HEK293 (cell line): ENCODE measurements around the gene TBC1D16.

Source experiments
- OSR2 ChIP-seq: fragments of 450-650 bp; formaldehyde crosslinking; IDR thresholded peaks from 2 replicates; pipeline ENCODE4 v1.5.1; 2016; ENCODE audit warnings: missing biosample characterization, missing genetic modification characterization
- ZBTB1 ChIP-seq: fragments of 450-650 bp; formaldehyde crosslinking; IDR thresholded peaks from 2 replicates; pipeline ENCODE4 v1.5.1; 2016; ENCODE audit warnings: missing biosample characterization, missing genetic modification characterization
- TF ChIP-seq, protein P1 (sequence below): fragments of 450-650 bp; formaldehyde crosslinking; IDR thresholded peaks from 2 replicates; pipeline ENCODE4 v1.5.1; 2016; ENCODE audit warnings: missing biosample characterization, missing genetic modification characterization
- TF ChIP-seq, protein P2 (sequence below): fragments of 450-650 bp; formaldehyde crosslinking; IDR thresholded peaks from 2 replicates; pipeline ENCODE4 v1.5.1; 2016; ENCODE audit warnings: missing biosample characterization, missing genetic modification characterization

DNA sequence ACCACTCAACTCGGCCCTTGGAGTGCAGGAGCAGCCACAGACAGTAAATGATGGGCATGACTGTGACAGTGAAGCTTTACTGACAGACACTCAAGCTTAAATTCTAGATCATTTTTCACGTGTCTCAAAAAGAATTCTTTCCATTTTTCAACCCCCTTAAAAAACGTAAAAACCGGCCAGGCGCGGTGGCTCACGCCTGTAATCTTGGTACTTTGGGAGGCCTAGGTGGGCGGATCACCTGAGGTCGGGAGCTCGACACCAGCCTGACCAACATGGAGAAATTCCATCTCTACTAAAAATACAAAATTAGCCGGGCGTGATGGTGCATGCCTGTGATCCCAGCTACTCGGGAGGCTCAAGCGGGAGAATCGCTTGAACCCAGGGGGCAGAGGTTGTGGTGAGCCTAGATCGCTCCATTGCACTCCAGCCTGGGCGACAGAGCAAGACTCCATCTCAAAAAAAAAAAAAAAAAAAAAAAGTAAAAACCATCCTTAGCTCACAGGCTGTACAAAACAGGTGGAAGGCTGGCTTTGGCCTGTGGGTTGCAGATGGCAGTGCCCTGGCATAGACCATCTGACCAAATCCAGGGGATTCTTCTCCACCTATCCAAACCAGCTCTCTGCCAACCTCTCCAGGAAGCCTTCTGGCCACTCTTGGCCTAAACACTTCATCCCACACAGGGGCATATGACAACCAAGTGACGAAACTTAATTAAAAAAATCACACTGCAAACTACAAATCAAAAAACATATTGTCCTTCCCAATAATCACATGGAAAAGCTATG is 18.3 kb downstream of the TBC1D16 start:
- TF ChIP-seq, protein P1, sequence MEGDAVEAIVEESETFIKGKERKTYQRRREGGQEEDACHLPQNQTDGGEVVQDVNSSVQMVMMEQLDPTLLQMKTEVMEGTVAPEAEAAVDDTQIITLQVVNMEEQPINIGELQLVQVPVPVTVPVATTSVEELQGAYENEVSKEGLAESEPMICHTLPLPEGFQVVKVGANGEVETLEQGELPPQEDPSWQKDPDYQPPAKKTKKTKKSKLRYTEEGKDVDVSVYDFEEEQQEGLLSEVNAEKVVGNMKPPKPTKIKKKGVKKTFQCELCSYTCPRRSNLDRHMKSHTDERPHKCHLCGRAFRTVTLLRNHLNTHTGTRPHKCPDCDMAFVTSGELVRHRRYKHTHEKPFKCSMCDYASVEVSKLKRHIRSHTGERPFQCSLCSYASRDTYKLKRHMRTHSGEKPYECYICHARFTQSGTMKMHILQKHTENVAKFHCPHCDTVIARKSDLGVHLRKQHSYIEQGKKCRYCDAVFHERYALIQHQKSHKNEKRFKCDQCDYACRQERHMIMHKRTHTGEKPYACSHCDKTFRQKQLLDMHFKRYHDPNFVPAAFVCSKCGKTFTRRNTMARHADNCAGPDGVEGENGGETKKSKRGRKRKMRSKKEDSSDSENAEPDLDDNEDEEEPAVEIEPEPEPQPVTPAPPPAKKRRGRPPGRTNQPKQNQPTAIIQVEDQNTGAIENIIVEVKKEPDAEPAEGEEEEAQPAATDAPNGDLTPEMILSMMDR (tag by site-specific recombination): no peak
- TF ChIP-seq ZBTB1 (no peak), OSR2 (tag by site-specific recombination) (no peak)
- TF ChIP-seq, protein P2, sequence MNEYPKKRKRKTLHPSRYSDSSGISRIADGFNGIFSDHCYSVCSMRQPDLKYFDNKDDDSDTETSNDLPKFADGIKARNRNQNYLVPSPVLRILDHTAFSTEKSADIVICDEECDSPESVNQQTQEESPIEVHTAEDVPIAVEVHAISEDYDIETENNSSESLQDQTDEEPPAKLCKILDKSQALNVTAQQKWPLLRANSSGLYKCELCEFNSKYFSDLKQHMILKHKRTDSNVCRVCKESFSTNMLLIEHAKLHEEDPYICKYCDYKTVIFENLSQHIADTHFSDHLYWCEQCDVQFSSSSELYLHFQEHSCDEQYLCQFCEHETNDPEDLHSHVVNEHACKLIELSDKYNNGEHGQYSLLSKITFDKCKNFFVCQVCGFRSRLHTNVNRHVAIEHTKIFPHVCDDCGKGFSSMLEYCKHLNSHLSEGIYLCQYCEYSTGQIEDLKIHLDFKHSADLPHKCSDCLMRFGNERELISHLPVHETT: no peak
